Measurements from ENCODE around the gene PARD3.

The PARD3 gene

DNA sequence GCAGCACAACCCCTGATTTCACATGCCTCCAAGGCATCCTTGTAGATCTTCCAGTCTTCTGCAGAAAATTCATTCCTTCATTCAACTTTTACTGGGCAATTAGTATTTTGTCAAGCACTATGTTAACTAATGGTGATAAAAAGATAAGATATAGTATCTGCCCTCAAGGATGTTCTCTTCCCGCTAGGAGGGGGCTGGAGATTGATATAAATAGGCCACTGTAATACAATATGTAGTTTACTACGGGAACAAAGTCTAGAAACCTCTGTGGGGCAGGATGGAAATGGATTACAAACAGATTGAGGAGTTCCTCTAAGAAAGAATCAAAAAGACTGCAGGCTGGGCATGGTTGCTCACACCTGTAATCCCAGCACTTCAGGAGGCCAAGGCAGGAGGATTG is 10.3 kb upstream of the PARD3 start:
- no peak overlapping the region for H3K4me3 ChIP-seq (ENCODE audit: low read depth, low read length)
- TF ChIP-seq, protein P1, sequence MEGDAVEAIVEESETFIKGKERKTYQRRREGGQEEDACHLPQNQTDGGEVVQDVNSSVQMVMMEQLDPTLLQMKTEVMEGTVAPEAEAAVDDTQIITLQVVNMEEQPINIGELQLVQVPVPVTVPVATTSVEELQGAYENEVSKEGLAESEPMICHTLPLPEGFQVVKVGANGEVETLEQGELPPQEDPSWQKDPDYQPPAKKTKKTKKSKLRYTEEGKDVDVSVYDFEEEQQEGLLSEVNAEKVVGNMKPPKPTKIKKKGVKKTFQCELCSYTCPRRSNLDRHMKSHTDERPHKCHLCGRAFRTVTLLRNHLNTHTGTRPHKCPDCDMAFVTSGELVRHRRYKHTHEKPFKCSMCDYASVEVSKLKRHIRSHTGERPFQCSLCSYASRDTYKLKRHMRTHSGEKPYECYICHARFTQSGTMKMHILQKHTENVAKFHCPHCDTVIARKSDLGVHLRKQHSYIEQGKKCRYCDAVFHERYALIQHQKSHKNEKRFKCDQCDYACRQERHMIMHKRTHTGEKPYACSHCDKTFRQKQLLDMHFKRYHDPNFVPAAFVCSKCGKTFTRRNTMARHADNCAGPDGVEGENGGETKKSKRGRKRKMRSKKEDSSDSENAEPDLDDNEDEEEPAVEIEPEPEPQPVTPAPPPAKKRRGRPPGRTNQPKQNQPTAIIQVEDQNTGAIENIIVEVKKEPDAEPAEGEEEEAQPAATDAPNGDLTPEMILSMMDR (IDR thresholded peaks at IDR 0.05; ENCODE audit: low read depth, low read length): no peak
- no peak for DNase-seq (ENCODE audit: low read depth, low spot score)
- in situ Hi-C loops (cut with HindIII; ENCODE audit: low sequenced_read_pairs): no loop called here

- TF ChIP-seq, protein P1 (IDR thresholded peaks at IDR 0.05; ENCODE audit: low read depth, low read length): peak; percentile 42
- in situ Hi-C loops (cut with HindIII; ENCODE audit: low sequenced_read_pairs): no loop called here
- DNase-seq (ENCODE audit: low read depth, low spot score): no peak
- H3K4me3 ChIP-seq (ENCODE audit: low read depth, low read length): no peak overlapping the region
Observed at GRCh38 chr10:34824870-34825269, 9.8 kb upstream of the PARD3 start.

DNA sequence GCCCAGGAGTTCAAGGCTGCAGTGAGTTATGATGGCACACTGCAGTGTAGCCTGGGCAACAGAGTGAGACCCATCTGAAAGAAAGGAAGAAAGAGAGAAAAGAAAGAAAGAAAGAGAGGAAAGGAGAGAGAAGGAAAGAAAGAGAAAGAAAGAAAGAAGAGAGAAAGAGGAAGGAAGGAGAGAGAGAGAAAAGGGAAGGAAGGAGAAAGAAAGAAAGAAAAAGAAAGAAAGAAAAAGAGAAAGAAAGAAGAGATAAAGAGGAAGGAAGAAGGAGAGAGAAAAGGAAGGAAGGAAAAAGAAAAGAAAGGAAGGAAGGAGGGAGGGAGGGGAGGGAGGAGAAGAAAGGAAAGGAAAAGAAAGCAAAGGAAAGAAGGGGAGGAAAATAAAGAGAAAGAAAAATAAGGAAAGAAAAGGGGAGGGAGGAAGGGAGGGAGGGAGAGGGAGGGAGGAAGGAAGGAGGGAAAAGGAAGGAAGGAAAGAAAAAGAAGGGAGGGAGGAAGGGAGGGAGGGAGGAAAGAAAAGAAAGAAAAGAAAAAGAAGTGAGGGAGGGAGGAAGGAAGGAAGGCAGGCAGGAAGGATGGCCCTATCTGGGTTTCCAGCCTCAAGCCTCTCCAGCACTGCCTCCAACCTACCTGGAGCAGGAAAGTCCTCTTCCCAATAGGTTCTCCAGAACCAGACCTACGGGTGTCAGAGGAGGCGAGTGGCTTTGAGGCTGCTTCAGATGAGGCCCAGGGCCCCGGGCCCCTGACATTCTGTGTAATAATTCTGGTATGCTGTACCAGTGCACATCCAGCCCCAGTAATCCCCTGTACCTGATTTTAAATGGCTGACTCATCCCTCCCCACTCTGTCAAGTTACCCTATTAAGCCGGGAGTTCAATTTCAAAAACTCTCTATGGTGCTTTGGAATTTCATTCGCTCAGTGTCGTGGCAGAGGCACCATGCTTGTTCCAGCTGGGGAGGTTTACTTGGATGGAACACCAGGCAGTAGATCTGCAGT is 6.8 kb upstream of the PARD3 start:
- TF ChIP-seq, protein P1 (IDR thresholded peaks at IDR 0.05; ENCODE audit: low read depth, low read length): no peak
- H3K4me3 ChIP-seq (ENCODE audit: low read depth, low read length): no peak overlapping the region
- in situ Hi-C loops (cut with HindIII; ENCODE audit: low sequenced_read_pairs): no loop called here
- DNase-seq (ENCODE audit: low read depth, low spot score): no peak

- DNase-seq (ENCODE audit: low read depth, low spot score): no peak
- H3K4me3 ChIP-seq (ENCODE audit: low read depth, low read length): no peak overlapping the region
- TF ChIP-seq, protein P1 (IDR thresholded peaks at IDR 0.05; ENCODE audit: low read depth, low read length): no peak
- in situ Hi-C loops (cut with HindIII; ENCODE audit: low sequenced_read_pairs): no loop called here
Observed at GRCh38 chr10:34817586-34817985, 2.5 kb upstream of the PARD3 start.

DNA sequence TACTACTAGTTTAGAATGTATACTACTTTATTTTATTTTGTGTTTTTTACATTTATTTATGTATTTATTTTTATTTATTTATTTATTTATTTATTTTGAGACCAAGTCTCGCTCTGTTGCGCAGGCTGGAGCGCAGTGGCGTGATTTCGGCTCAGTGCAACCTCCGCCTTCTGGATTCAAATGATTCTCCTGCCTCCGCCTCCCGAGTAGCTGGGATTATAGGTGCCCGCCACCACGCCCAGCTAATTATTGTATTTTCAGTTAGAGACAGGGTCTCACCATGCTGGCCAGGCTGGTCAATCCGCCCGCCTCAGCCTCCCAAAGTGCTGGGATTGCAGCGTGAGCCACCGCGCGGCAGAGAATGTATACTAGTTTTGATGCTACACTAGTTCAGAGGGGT is 2.0 kb upstream of the PARD3 start:
- in situ Hi-C loops (cut with HindIII; ENCODE audit: low sequenced_read_pairs): no loop called here
- no peak overlapping the region for H3K4me3 ChIP-seq (ENCODE audit: low read depth, low read length)
- TF ChIP-seq, protein P1 (IDR thresholded peaks at IDR 0.05; ENCODE audit: low read depth, low read length): no peak
- no peak for DNase-seq (ENCODE audit: low read depth, low spot score)

- TF ChIP-seq, protein P1 (IDR thresholded peaks at IDR 0.05; ENCODE audit: low read depth, low read length): no peak
- peak overlapping the region; percentile 67 for H3K4me3 ChIP-seq (ENCODE audit: low read depth, low read length)
- DNase-seq (ENCODE audit: low read depth, low spot score): peak; percentile 45
- in situ Hi-C loops (cut with HindIII; ENCODE audit: low sequenced_read_pairs): no loop called here
Observed at GRCh38 chr10:34816501-34817002, 1.5 kb upstream of the PARD3 start.
